Measurements from ENCODE around the gene USPL1. TPM values are rescaled to one million over a fixed set of nuclear protein-coding genes. Genes with fewer than 3 reads are reported as not detected.

The USPL1 gene
- total and polyA plus RNA-seq, 2 experiments from 2014 or later, result 10.0 to 13.0 TPM

DNA sequence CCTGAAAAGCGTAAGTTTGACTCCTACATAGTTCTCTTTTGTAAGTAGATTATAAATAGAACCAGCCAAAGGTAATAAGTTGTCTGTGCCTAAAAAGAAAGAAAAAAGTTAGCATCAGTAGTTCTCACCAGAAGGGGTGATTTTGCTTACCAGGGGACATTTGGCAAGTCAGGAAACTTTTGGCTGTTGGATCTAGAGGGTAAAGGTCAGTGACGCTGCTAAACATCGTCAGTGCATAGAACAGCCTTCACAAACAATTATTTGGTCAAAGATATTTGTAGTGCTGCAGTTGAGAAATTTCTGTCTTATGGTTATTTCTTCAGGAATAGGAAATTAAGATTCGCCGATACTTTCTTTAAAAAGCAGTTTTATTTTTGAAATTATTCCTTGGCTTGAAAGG is 2.0 kb downstream of the USPL1 start:
- DNase-seq, result no peak
- WGBS, 2 experiments (ENCODE audit: low coverage in 1 of 2, low lambda C conversion rate in 2 of 2, missing lambda C conversion rate in 2 of 2), result 70 to 72% methylated on average over 5 of the region's 5 CpGs
- Histone ChIP-seq H3K4me3 (peak overlapping the region; percentile 87), H3K27me3 (replicated peaks; ENCODE audit: insufficient read depth) (no peaks in the 10 kb centered on the region), H3K9me3 (ENCODE audit: low read depth) (no peaks in the 10 kb centered on the region), H3K27ac (no peak overlapping the region), H3K4me1 (ENCODE audit: insufficient read depth) (peaks cover 40% of the 10 kb centered on the region), H3K79me2 (ENCODE audit: insufficient read depth) (peaks cover 89% of the 10 kb centered on the region), H2AFZ (no peak overlapping the region), H3K9me2 (ENCODE audit: insufficient read depth) (no peaks in the 10 kb centered on the region), H3K9ac (peak overlapping the region; percentile 88), H3F3A (ENCODE audit: insufficient read depth) (peaks cover 30% of the 10 kb centered on the region; the same call in 1 of the 2 replicates), H3K36me3 (ENCODE audit: low read depth) (peaks cover 10% of the 10 kb centered on the region; the same call in 1 of the 2 replicates), H3K4me2 (ENCODE audit: unreplicated experiment) (peak overlapping the region; percentile 99), H4K20me1 (ENCODE audit: insufficient read depth) (no peaks in the 10 kb centered on the region)
- no peak for TF ChIP-seq EZH2phosphoT487 (IDR thresholded peaks at IDR 0.05; ENCODE audit: insufficient read depth, low read depth)
- no peak for TF ChIP-seq EZH2 (IDR thresholded peaks at IDR 0.05; ENCODE audit: insufficient read depth, poor library complexity, severe bottlenecking)
- in situ Hi-C loops (cut with MboI), result no loop called here

DNA sequence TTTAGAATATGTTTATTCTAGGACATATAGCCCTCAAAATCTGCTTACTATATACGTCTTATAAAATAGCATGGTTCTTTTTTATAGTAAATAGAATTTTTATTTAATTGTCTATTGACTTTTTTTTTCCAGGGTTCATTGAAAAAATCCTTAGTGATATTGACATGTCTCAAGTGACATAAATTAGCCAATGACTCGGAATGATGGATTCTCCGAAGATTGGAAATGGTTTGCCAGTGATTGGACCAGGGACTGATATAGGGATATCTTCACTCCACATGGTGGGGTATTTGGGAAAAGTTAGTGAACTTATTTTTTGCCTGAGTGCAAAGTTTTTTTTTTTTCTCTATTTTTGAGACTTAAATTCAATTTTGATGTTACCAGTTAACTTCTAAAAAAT is 3.2 kb downstream of the USPL1 start:
- in situ Hi-C loops (cut with MboI), result no loop called here

DNA sequence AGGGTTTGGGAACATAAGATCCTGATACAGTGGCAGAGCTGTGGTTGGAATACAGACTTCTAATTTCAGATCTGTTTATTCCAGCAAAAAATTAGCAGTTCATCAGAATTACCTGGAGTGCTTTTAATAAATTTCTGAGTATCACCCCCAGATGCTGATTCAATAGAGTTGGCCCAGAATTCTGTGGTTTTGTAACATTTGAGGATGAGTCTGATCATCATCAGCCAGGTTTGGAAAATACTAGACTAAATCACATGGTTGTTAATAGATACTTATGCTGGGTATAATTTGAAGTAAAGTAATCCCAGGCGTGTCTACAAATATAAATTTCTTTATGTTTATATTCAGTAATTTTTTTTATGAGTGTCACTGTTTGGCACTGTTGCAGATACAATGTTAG is 4.8 kb downstream of the USPL1 start:
- Histone ChIP-seq H3F3A (ENCODE audit: insufficient read depth) (peaks cover 12% of the 10 kb centered on the region; the same call in 1 of the 2 replicates), H3K9ac (no peak overlapping the region), H3K9me3 (ENCODE audit: low read depth) (no peaks in the 10 kb centered on the region), H3K9me2 (ENCODE audit: insufficient read depth) (no peaks in the 10 kb centered on the region), H3K27ac (peak overlapping the region; percentile 27; the same call in 1 of the 2 replicates), H3K27me3 (replicated peaks; ENCODE audit: insufficient read depth) (no peaks in the 10 kb centered on the region), H2AFZ (no peak overlapping the region), H3K4me1 (ENCODE audit: insufficient read depth) (peaks cover 34% of the 10 kb centered on the region), H4K20me1 (ENCODE audit: insufficient read depth) (no peaks in the 10 kb centered on the region), H3K79me2 (ENCODE audit: insufficient read depth) (peaks cover 98% of the 10 kb centered on the region), H3K4me3 (no peak overlapping the region), H3K4me2 (ENCODE audit: unreplicated experiment) (peak overlapping the region; percentile 2), H3K36me3 (ENCODE audit: low read depth) (peaks cover 13% of the 10 kb centered on the region; the same call in 1 of the 2 replicates)
- TF ChIP-seq EZH2phosphoT487 (IDR thresholded peaks at IDR 0.05; ENCODE audit: insufficient read depth, low read depth) (no peak), EZH2 (IDR thresholded peaks at IDR 0.05; ENCODE audit: insufficient read depth, poor library complexity, severe bottlenecking) (no peak)
- in situ Hi-C loops (cut with MboI), result no loop called here
- peak; percentile 66 for DNase-seq
- 89 to 95% methylated on average over 1 of the region's 1 CpG for WGBS, 2 experiments (ENCODE audit: low coverage in 1 of 2, low lambda C conversion rate in 2 of 2, missing lambda C conversion rate in 2 of 2)

More for the DNA sequence above, 3.2 kb downstream of the USPL1 start:
- Histone ChIP-seq H3K27me3 (replicated peaks; ENCODE audit: insufficient read depth) (no peaks in the 10 kb centered on the region), H3K79me2 (ENCODE audit: insufficient read depth) (peaks cover 89% of the 10 kb centered on the region), H3K4me2 (ENCODE audit: unreplicated experiment) (peak overlapping the region; percentile 99), H3K9me2 (ENCODE audit: insufficient read depth) (no peaks in the 10 kb centered on the region), H2AFZ (no peak overlapping the region), H4K20me1 (ENCODE audit: insufficient read depth) (no peaks in the 10 kb centered on the region), H3F3A (ENCODE audit: insufficient read depth) (peaks cover 21% of the 10 kb centered on the region; the same call in 1 of the 2 replicates), H3K4me3 (peak overlapping the region; percentile 87), H3K9me3 (ENCODE audit: low read depth) (no peaks in the 10 kb centered on the region), H3K27ac (no peak overlapping the region), H3K4me1 (ENCODE audit: insufficient read depth) (peaks cover 34% of the 10 kb centered on the region), H3K36me3 (ENCODE audit: low read depth) (peaks cover 13% of the 10 kb centered on the region; the same call in 1 of the 2 replicates), H3K9ac (no peak overlapping the region)
- WGBS, 2 experiments (ENCODE audit: low coverage in 1 of 2, low lambda C conversion rate in 2 of 2, missing lambda C conversion rate in 2 of 2), result 80 to 93% methylated on average over 3 of the region's 3 CpGs
- TF ChIP-seq EZH2 (IDR thresholded peaks at IDR 0.05; ENCODE audit: insufficient read depth, poor library complexity, severe bottlenecking), result no peak
- TF ChIP-seq EZH2phosphoT487 (IDR thresholded peaks at IDR 0.05; ENCODE audit: insufficient read depth, low read depth), result no peak
- DNase-seq, result no peak

DNA sequence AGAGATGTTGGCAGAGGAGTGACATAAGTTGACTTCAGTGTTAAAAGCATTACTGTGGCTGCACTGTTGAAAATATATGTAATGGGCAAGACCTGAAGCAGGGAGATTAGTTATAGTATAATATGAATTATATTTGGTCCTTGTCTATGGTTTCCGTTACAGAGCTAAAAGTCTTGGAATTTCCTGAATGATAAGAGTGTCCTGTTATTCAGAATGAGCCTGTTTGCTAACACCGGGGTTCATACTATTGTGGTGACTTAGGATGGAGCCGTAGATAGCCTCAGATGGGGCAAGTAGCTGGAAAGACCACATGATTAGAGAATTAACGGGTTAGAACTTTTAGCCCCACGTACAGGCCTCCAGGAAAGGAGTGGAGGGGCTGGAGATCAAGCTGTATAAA is 5.7 kb downstream of the USPL1 start:
- in situ Hi-C loops (cut with MboI), result no loop called here
- H3K27me3 ChIP-seq (replicated peaks; ENCODE audit: insufficient read depth), result no peaks in the 10 kb centered on the region
- no peak overlapping the region for H3K27ac ChIP-seq
- peaks cover 13% of the 10 kb centered on the region; the same call in 1 of the 2 replicates for H3K36me3 ChIP-seq (ENCODE audit: low read depth)
- no peak overlapping the region for H3K4me2 ChIP-seq (ENCODE audit: unreplicated experiment)
- no peak for DNase-seq
- H4K20me1 ChIP-seq (ENCODE audit: insufficient read depth), result no peaks in the 10 kb centered on the region
- no peaks in the 10 kb centered on the region for H3K9me3 ChIP-seq (ENCODE audit: low read depth)
- H3F3A ChIP-seq (ENCODE audit: insufficient read depth), result peaks cover 12% of the 10 kb centered on the region; the same call in 1 of the 2 replicates
- H3K4me3 ChIP-seq, result no peak overlapping the region
- TF ChIP-seq EZH2phosphoT487 (IDR thresholded peaks at IDR 0.05; ENCODE audit: insufficient read depth, low read depth) (no peak), EZH2 (IDR thresholded peaks at IDR 0.05; ENCODE audit: insufficient read depth, poor library complexity, severe bottlenecking) (no peak)
- H3K79me2 ChIP-seq (ENCODE audit: insufficient read depth), result peaks cover 100% of the 10 kb centered on the region
- 82 to 90% methylated on average over 5 of the region's 5 CpGs for WGBS, 2 experiments (ENCODE audit: low coverage in 1 of 2, low lambda C conversion rate in 2 of 2, missing lambda C conversion rate in 2 of 2)
- H3K9me2 ChIP-seq (ENCODE audit: insufficient read depth), result no peaks in the 10 kb centered on the region
- H3K4me1 ChIP-seq (ENCODE audit: insufficient read depth), result peaks cover 34% of the 10 kb centered on the region
- no peak overlapping the region for H2AFZ ChIP-seq
- no peak overlapping the region for H3K9ac ChIP-seq
